ENCODE results near the gene DDHD1.

DDHD1 gene

GRCh38 chr14:52987042-52987441, 166.1 kb downstream of the DDHD1 start:
- DNase-seq, result peak; percentile 66
